ENCODE data around the gene PCGF5.
A peak's percentile ranks its signal among the peaks of the same experiment; 100 is the strongest.
"Not testable (repeated sequence)": the region's sequence is repeated elsewhere in the genome, so short reads cannot be mapped to it uniquely, and the experiment has no call there.

PCGF5 gene

DNA sequence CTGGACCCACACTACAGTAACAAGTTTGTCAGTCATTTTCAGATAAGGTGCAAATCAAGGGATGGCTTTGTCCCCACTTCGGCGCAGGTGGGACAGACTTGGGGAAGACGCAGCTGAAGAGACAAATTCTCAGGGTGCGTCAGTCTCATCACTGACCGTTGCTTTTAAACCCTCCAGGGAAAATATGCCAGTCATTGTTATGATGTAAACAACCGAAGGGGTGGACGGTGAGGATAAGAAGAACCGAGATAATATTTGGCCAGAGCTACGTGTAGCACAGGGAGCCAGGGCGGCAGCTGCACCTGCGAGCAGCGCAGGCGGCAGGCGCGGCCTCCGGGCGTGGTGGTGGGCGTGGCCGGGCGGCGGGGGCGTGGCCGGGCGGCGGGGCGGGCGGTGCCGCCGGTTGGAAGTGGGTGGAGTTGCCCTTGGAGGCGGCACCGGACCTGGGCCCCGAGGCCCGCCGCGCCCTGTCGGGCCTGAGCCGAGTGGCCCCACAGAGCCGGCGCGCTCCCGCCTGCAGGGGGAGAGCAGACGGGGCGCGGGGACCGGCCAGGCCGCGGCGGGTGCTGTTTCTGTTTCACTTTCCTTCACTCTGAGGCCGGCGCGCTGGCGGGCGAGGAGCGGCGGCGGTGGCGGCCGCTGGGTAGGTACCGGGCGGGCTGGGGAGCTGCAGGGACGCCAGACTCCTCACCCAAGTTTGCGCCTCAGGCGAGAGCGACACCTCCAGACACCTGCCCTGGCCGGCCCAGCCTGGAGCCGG, at the start of gene PCGF5:
Gene PCGF5, plus strand, starts transcription at position 470 of the 760 bp plus-strand sequence. CDS start 2,209 bp downstream, outside the sequence.
- DNase-seq (ENCODE audit: low read depth), result peak; percentile 69
- peak within 1 kb of the TSS; percentile 83 for H3K4me3 ChIP-seq (ENCODE audit: low read depth, low read length)
- TF ChIP-seq, protein P1, sequence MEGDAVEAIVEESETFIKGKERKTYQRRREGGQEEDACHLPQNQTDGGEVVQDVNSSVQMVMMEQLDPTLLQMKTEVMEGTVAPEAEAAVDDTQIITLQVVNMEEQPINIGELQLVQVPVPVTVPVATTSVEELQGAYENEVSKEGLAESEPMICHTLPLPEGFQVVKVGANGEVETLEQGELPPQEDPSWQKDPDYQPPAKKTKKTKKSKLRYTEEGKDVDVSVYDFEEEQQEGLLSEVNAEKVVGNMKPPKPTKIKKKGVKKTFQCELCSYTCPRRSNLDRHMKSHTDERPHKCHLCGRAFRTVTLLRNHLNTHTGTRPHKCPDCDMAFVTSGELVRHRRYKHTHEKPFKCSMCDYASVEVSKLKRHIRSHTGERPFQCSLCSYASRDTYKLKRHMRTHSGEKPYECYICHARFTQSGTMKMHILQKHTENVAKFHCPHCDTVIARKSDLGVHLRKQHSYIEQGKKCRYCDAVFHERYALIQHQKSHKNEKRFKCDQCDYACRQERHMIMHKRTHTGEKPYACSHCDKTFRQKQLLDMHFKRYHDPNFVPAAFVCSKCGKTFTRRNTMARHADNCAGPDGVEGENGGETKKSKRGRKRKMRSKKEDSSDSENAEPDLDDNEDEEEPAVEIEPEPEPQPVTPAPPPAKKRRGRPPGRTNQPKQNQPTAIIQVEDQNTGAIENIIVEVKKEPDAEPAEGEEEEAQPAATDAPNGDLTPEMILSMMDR (IDR thresholded peaks at IDR 0.05; ENCODE audit: low read depth, low read length, missing control alignments), result peak; percentile 26

DNA sequence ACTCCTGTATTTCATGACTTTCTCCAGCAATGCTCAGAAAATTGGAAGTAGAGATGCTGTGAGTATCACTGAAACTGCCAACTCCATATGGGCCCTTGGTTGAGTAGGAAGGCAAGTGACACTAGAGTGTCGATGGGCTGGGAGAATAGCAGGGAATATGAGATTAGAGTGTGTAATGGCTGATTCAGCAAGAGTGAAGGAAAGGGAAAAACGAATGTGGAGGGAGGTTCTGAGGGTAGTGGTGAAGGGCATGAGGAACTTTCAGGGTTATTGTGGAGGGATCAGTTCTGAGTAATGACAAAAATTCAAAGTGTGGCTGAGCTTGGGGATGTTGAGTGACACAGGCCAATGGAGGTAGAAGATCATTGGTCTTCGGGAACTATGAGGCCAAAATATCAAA, 49.0 kb upstream of the PCGF5 start:
- TF ChIP-seq, protein P1 (IDR thresholded peaks at IDR 0.05; ENCODE audit: low read depth, low read length, missing control alignments), result no peak
- no peak for DNase-seq (ENCODE audit: low read depth)
- no peak overlapping the region for H3K4me3 ChIP-seq (ENCODE audit: low read depth, low read length)

DNA sequence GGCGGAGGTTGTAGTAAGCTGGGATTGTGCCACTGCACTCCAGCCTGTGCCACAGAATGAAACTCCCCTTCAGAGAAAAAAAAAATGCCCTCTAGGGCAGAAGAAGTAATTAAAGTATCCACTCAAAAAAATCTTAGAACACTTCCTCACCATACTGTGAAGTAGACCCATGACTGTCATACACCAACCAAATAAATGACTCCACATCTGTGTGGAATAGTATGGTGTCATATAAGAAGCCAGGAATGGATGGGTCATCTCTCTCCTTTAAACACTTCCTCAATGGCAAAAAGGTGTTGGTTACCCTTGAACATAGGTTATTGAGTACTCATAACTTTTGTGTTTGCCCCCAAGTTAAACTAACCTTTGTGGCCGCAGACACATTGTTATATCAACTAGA, 48.1 kb upstream of the PCGF5 start:
- DNase-seq (ENCODE audit: low read depth), result no peak
- no peak overlapping the region for H3K4me3 ChIP-seq (ENCODE audit: low read depth, low read length)
- TF ChIP-seq, protein P1 (IDR thresholded peaks at IDR 0.05; ENCODE audit: low read depth, low read length, missing control alignments), result no peak

DNA sequence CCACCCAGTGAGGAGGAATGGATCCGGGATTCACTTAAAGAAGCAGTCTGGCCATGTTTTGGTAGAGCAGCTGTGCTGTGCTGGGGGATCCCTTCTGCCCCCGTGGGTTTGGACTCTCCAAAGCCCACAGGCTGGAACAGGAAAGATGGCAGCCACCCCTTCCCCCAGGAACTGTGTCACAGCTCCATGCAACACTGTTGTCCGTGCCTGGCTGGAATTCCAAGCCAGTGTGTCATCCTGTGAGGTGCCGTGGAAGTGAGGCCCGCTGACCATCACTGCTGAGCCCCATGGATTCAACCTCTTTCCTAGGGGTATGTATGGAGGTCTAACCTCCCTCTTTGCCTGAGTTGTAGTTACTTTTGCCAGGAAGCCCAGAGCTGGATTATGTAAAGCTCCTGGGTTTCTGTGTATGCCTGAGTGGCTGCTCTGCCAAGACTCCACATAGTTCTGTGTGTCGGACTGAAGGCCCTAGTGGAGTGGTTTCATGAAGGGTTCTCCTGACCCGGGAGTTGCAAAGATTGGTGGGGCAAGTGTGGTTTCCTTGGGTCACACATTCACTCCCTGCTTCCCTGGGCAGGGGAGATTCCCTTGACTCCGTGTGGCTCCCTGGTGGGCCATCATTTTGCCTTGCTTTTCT, 35.1 kb upstream of the PCGF5 start:
- TF ChIP-seq, protein P1 (IDR thresholded peaks at IDR 0.05; ENCODE audit: low read depth, low read length, missing control alignments), result no peak
- no peak overlapping the region for H3K4me3 ChIP-seq (ENCODE audit: low read depth, low read length)
- no peak for DNase-seq (ENCODE audit: low read depth)

DNA sequence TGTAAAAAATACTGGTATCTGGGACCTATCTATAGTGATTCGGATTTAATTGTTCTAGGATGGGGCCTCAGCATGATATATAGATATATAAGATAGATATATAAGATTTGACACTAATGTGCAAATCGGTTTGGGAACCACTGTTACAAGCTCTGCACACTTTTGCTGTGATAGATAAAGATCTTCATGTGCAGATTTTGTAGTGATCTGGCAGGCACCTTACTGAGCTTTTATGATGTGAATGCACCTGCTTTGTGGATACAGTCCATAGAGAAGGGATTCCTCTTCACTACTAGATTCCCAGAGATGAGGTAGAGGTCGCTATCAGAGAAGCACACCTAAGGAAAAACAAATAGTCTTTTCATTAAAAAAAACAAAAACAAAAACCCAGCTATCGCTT, 33.3 kb upstream of the PCGF5 start:
- TF ChIP-seq, protein P1 (IDR thresholded peaks at IDR 0.05; ENCODE audit: low read depth, low read length, missing control alignments), result no peak
- H3K4me3 ChIP-seq (ENCODE audit: low read depth, low read length), result no peak overlapping the region
- DNase-seq (ENCODE audit: low read depth), result no peak

DNA sequence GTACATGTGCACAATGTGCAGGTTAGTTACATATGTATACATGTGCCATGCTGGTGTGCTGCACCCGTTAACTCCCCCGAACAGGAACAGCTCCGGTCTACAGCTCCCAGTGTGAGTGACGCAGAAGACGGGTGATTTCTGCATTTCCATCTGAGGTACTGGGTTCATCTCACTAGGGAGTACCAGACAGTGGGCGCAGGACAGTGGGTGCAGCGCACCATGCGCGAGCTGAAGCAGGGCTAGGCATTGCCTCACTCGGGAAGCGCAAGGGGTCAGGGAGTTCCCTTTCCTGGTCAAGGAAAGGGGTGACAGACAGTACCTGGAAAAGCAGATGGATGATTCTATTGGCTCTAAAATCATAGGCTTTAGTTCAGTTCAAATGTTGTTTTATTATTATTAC, 32.5 kb upstream of the PCGF5 start:
- not testable (repeated sequence) for DNase-seq (ENCODE audit: low read depth); H3K4me3 ChIP-seq (ENCODE audit: low read depth, low read length)

DNA sequence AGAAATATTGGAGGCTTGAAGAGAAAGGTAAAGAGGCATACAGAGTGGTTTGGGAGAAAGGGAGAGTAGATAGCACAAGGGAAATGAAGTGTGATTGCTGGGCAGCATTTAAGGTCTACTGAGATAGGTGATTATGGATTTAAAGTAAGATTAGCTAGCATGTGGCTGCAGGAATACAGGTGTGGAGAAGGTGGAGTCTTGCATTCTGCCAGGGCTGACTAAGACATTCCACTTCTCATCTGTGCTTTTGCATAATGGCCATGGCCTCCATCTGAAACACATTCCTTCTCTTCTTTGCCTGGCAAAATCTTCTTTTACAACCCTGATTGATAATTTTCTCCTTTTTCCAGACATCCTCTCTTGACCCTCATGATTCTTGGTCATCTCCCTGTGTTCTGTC, 31.6 kb upstream of the PCGF5 start:
- TF ChIP-seq, protein P1 (IDR thresholded peaks at IDR 0.05; ENCODE audit: low read depth, low read length, missing control alignments), result no peak
- no peak for DNase-seq (ENCODE audit: low read depth)
- H3K4me3 ChIP-seq (ENCODE audit: low read depth, low read length), result no peak overlapping the region
